H1 (cell line): Measurements from ENCODE around the gene MRPL50. TPM values are rescaled to one million over a fixed set of nuclear protein-coding genes. Genes with fewer than 3 reads are reported as not detected.

Experiments used
- RAD21 ChIP-seq, 2 experiments: IDR thresholded peaks in 1 of 2; conservative IDR thresholded peaks in 1 of 2; 2 replicates each; pipeline ENCODE4 v1.6.1; 2011; ENCODE audit warnings: low read depth in 2 of 2, low read length in 2 of 2, improper control_type of control experiment in 1 of 2, inconsistent platforms in 1 of 2, mild to moderate bottlenecking in 1 of 2, moderate library complexity in 1 of 2
- SIX5 ChIP-seq: IDR thresholded peaks from 2 replicates; pipeline ENCODE4 v1.6.1; 2011; ENCODE audit warnings: mild to moderate bottlenecking, low read depth, low read length
- ZNF274 ChIP-seq: IDR thresholded peaks from 2 replicates; pipeline ENCODE4 v1.7.0; 2012; ENCODE audit warnings: low read length, borderline replicate concordance; ENCODE audit errors: extremely low read depth
- polyA plus RNA-seq, 7 experiments: library from polyadenylated mRNA; depleted of rRNA in 3 of 7; stranded (reverse) in 5 of 7; unstranded in 2 of 7; fragments of >200 nt in 5 of 7; fragments of 200-250 nt in 2 of 7; gene quantifications; 1 replicate in 5 of 7; 2 replicates in 1 of 7; 4 replicates in 1 of 7; pipeline versions ENCODE4 v1.2.1 to v1.2.3, GENCODE V29; 2011 to 2013; ENCODE audit warnings: missing spikeins in 2 of 7, mixed read lengths in 2 of 7
- total RNA-seq: library from RNA; stranded (reverse); fragmentation: NEBNext Ultra II Directional; extraction: Animal tissue kit (Norgen Biotek cat#: 25700); gene quantifications from 2 replicates; pipeline ENCODE4 v1.2.1, GENCODE V29; 2021
- TF ChIP-seq, protein P1 (sequence below): fragments of 300-600 bp; sonication (generic); IDR thresholded peaks from 2 replicates; pipeline ENCODE4 v1.7.1; 2012; ENCODE audit warnings: low read length, moderate library complexity, mild to moderate bottlenecking, inconsistent platforms; ENCODE audit not compliant: insufficient replicate concordance

MRPL50 gene
- total and polyA plus RNA-seq, 2 of the 8 experiments (the other 6 are each of a cell fraction or from before 2014, with no cell fraction given): 17.8 to 25.1 TPM

DNA sequence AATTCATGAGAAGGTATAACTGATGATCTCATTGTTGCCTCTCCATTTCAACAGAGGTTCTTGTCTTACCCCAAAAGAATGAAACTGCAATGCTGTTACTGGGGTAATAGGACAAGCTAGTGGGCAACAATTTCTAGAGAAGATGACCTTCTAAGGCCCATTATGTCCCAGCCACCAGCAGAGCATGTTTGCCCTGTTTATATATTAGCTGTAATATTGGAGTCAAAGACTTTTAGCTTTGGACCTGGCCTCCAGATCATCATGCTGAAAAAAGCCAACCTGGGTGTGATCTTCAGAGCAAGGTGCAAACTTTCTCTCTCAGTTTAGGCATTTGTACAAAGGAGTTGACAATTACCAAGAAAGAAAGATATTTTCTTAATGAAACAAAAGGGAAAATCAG is 33.8 kb upstream of the MRPL50 start (continued):
- TF ChIP-seq, protein P1, sequence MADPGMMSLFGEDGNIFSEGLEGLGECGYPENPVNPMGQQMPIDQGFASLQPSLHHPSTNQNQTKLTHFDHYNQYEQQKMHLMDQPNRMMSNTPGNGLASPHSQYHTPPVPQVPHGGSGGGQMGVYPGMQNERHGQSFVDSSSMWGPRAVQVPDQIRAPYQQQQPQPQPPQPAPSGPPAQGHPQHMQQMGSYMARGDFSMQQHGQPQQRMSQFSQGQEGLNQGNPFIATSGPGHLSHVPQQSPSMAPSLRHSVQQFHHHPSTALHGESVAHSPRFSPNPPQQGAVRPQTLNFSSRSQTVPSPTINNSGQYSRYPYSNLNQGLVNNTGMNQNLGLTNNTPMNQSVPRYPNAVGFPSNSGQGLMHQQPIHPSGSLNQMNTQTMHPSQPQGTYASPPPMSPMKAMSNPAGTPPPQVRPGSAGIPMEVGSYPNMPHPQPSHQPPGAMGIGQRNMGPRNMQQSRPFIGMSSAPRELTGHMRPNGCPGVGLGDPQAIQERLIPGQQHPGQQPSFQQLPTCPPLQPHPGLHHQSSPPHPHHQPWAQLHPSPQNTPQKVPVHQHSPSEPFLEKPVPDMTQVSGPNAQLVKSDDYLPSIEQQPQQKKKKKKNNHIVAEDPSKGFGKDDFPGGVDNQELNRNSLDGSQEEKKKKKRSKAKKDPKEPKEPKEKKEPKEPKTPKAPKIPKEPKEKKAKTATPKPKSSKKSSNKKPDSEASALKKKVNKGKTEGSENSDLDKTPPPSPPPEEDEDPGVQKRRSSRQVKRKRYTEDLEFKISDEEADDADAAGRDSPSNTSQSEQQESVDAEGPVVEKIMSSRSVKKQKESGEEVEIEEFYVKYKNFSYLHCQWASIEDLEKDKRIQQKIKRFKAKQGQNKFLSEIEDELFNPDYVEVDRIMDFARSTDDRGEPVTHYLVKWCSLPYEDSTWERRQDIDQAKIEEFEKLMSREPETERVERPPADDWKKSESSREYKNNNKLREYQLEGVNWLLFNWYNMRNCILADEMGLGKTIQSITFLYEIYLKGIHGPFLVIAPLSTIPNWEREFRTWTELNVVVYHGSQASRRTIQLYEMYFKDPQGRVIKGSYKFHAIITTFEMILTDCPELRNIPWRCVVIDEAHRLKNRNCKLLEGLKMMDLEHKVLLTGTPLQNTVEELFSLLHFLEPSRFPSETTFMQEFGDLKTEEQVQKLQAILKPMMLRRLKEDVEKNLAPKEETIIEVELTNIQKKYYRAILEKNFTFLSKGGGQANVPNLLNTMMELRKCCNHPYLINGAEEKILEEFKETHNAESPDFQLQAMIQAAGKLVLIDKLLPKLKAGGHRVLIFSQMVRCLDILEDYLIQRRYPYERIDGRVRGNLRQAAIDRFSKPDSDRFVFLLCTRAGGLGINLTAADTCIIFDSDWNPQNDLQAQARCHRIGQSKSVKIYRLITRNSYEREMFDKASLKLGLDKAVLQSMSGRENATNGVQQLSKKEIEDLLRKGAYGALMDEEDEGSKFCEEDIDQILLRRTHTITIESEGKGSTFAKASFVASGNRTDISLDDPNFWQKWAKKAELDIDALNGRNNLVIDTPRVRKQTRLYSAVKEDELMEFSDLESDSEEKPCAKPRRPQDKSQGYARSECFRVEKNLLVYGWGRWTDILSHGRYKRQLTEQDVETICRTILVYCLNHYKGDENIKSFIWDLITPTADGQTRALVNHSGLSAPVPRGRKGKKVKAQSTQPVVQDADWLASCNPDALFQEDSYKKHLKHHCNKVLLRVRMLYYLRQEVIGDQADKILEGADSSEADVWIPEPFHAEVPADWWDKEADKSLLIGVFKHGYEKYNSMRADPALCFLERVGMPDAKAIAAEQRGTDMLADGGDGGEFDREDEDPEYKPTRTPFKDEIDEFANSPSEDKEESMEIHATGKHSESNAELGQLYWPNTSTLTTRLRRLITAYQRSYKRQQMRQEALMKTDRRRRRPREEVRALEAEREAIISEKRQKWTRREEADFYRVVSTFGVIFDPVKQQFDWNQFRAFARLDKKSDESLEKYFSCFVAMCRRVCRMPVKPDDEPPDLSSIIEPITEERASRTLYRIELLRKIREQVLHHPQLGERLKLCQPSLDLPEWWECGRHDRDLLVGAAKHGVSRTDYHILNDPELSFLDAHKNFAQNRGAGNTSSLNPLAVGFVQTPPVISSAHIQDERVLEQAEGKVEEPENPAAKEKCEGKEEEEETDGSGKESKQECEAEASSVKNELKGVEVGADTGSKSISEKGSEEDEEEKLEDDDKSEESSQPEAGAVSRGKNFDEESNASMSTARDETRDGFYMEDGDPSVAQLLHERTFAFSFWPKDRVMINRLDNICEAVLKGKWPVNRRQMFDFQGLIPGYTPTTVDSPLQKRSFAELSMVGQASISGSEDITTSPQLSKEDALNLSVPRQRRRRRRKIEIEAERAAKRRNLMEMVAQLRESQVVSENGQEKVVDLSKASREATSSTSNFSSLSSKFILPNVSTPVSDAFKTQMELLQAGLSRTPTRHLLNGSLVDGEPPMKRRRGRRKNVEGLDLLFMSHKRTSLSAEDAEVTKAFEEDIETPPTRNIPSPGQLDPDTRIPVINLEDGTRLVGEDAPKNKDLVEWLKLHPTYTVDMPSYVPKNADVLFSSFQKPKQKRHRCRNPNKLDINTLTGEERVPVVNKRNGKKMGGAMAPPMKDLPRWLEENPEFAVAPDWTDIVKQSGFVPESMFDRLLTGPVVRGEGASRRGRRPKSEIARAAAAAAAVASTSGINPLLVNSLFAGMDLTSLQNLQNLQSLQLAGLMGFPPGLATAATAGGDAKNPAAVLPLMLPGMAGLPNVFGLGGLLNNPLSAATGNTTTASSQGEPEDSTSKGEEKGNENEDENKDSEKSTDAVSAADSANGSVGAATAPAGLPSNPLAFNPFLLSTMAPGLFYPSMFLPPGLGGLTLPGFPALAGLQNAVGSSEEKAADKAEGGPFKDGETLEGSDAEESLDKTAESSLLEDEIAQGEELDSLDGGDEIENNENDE: no peak
- TF ChIP-seq RAD21 (IDR thresholded peaks at IDR 0.05 in 1 of 2, conservative IDR thresholded peaks at IDR 0.05 in 1 of 2; ENCODE audit: low read depth in 2 of 2, low read length in 2 of 2) (no peak), ZNF274 (no peak), SIX5 (no peak)
- TF ChIP-seq, all 59 proteins: peak for 0
